Muscle layer of duodenum (tissue), 2 donors: Measurements from ENCODE around the gene C3orf38.
"Not testable (repeated sequence)": the region's sequence is repeated elsewhere in the genome, so short reads cannot be mapped to it uniquely, and the experiment has no call there.

ENCODE experiments used
- H3K27ac ChIP-seq: one replicate; pipeline ENCODE4 v1.7.0; 2013; ENCODE audit warnings: mild to moderate bottlenecking, low read length
- H3K27me3 ChIP-seq: one replicate; pipeline ENCODE4 v1.7.0; 2013; ENCODE audit warnings: low read depth, mild to moderate bottlenecking, control low read depth, low read length
- H3K36me3 ChIP-seq, 2 donors: one replicate each; pipeline ENCODE4 v1.7.0; 2013; ENCODE audit warnings: low read length in 2 of 2, control low read depth in 1 of 2, mild to moderate bottlenecking in 1 of 2; ENCODE audit not compliant: insufficient read depth in 2 of 2, control insufficient read depth in 1 of 2
- H3K4me1 ChIP-seq, 2 donors: one replicate each; pipeline ENCODE4 v1.7.0; 2013; ENCODE audit warnings: low read length in 2 of 2, mild to moderate bottlenecking in 2 of 2, control low read depth in 1 of 2, moderate library complexity in 1 of 2; ENCODE audit not compliant: insufficient read depth in 2 of 2, control insufficient read depth in 1 of 2
- H3K4me3 ChIP-seq, 2 donors: one replicate each; pipeline ENCODE4 v1.7.0; 2013; ENCODE audit warnings: low read length in 2 of 2, low read depth in 1 of 2, mild to moderate bottlenecking in 1 of 2
- H3K9me3 ChIP-seq, 2 donors: one replicate each; pipeline ENCODE4 v1.7.0; 2013; ENCODE audit warnings: low read length in 2 of 2, control low read depth in 1 of 2, mild to moderate bottlenecking in 1 of 2; ENCODE audit not compliant: control insufficient read depth in 1 of 2
- donor health status: healthy.

C3orf38 gene

GRCh38 chr3:88166419-88166971, 16.7 kb downstream of the C3orf38 start:
- Histone ChIP-seq H3K9me3 (no peaks in the 10 kb centered on the region), H3K4me1 (no peaks in the 10 kb centered on the region), H3K27me3 (no peaks in the 10 kb centered on the region), H3K36me3 (no peaks in the 10 kb centered on the region), H3K27ac (no peak overlapping the region), H3K4me3 (no peak overlapping the region)

GRCh38 chr3:88167173-88167572, 17.4 kb downstream of the C3orf38 start:
- H3K27me3 ChIP-seq: no peaks in the 10 kb centered on the region
- H3K4me3 ChIP-seq: no peak overlapping the region
- no peaks in the 10 kb centered on the region for H3K4me1 ChIP-seq
- no peak overlapping the region for H3K27ac ChIP-seq
- H3K36me3 ChIP-seq: no peaks in the 10 kb centered on the region
- no peaks in the 10 kb centered on the region for H3K9me3 ChIP-seq

GRCh38 chr3:88167704-88168103, 17.9 kb downstream of the C3orf38 start:
- Histone ChIP-seq H3K4me1 (no peaks in the 10 kb centered on the region), H3K27me3 (no peaks in the 10 kb centered on the region), H3K4me3 (no peak overlapping the region), H3K9me3 (no peaks in the 10 kb centered on the region), H3K27ac (no peak overlapping the region), H3K36me3 (no peaks in the 10 kb centered on the region)

- Histone ChIP-seq H3K9me3 (no peaks in the 10 kb centered on the region), H3K27ac (no peak overlapping the region), H3K4me1 (no peaks in the 10 kb centered on the region), H3K4me3 (no peak overlapping the region), H3K27me3 (no peaks in the 10 kb centered on the region), H3K36me3 (no peaks in the 10 kb centered on the region)
These were observed 18.4 kb downstream of the C3orf38 start for GRCh38 chr3:88168171-88168570.

GRCh38 chr3:88180398-88180999, 30.7 kb downstream of the C3orf38 start:
- Histone ChIP-seq H3K36me3 (no peaks in the 10 kb centered on the region), H3K4me1 (no peaks in the 10 kb centered on the region), H3K4me3 (no peak overlapping the region), H3K9me3 (no peaks in the 10 kb centered on the region), H3K27ac (no peak overlapping the region), H3K27me3 (no peaks in the 10 kb centered on the region)

- not testable (repeated sequence) for H3K27ac ChIP-seq, H3K36me3 ChIP-seq, H3K9me3 ChIP-seq, H3K4me1 ChIP-seq, H3K27me3 ChIP-seq, H3K4me3 ChIP-seq
These were observed 32.6 kb downstream of the C3orf38 start for GRCh38 chr3:88182165-88182918.

GRCh38 chr3:88188436-88188835, 38.7 kb downstream of the C3orf38 start:
- Histone ChIP-seq H3K27me3 (no peaks in the 10 kb centered on the region), H3K4me1 (no peaks in the 10 kb centered on the region), H3K27ac (no peak overlapping the region), H3K36me3 (no peaks in the 10 kb centered on the region), H3K9me3 (no peaks in the 10 kb centered on the region), H3K4me3 (no peak overlapping the region)

- Histone ChIP-seq H3K4me3 (no peak overlapping the region), H3K27me3 (no peaks in the 10 kb centered on the region), H3K9me3 (no peaks in the 10 kb centered on the region), H3K36me3 (no peaks in the 10 kb centered on the region), H3K4me1 (no peaks in the 10 kb centered on the region), H3K27ac (no peak overlapping the region)
These were observed 39.6 kb downstream of the C3orf38 start for GRCh38 chr3:88189361-88189810.

- no peak overlapping the region for H3K27ac ChIP-seq
- no peak overlapping the region for H3K4me3 ChIP-seq
- H3K4me1 ChIP-seq: no peaks in the 10 kb centered on the region
- no peaks in the 10 kb centered on the region for H3K36me3 ChIP-seq
- no peaks in the 10 kb centered on the region for H3K9me3 ChIP-seq
- H3K27me3 ChIP-seq: no peaks in the 10 kb centered on the region
These were observed 42.2 kb downstream of the C3orf38 start for GRCh38 chr3:88191872-88192409.

- H3K27me3 ChIP-seq: no peaks in the 10 kb centered on the region
- H3K36me3 ChIP-seq: no peaks in the 10 kb centered on the region
- H3K4me1 ChIP-seq: no peaks in the 10 kb centered on the region
- no peaks in the 10 kb centered on the region for H3K9me3 ChIP-seq
- no peak overlapping the region for H3K4me3 ChIP-seq
- H3K27ac ChIP-seq: no peak overlapping the region
These were observed 42.9 kb downstream of the C3orf38 start for GRCh38 chr3:88192631-88193030.

- Histone ChIP-seq H3K9me3 (no peaks in the 10 kb centered on the region), H3K4me3 (no peak overlapping the region), H3K4me1 (no peaks in the 10 kb centered on the region), H3K27ac (no peak overlapping the region), H3K27me3 (no peaks in the 10 kb centered on the region), H3K36me3 (no peaks in the 10 kb centered on the region)
These were observed 46.2 kb downstream of the C3orf38 start for GRCh38 chr3:88195951-88196434.
